H1 (cell line): ENCODE data around the gene TAPT1. TPM values are rescaled to one million over a fixed set of nuclear protein-coding genes. Genes with fewer than 3 reads are reported as not detected.

Experiments used
- polyA plus RNA-seq, 7 experiments: library from polyadenylated mRNA; depleted of rRNA in 3 of 7; stranded (reverse) in 5 of 7; unstranded in 2 of 7; fragments of >200 nt in 5 of 7; fragments of 200-250 nt in 2 of 7; gene quantifications; 1 replicate in 5 of 7; 2 replicates in 1 of 7; 4 replicates in 1 of 7; pipeline versions ENCODE4 v1.2.1 to v1.2.3, GENCODE V29; 2011 to 2013; ENCODE audit warnings: missing spikeins in 2 of 7, mixed read lengths in 2 of 7
- small RNA-seq: library from polyadenylated mRNA; stranded (forward); fragments of <200 nt; extraction: miRNeasy Mini kit (QIAGEN cat#:217004); gene quantifications from one replicate; pipeline ENCODE3, GENCODE V24; 2013; ENCODE audit not compliant: insufficient read depth
- total RNA-seq: library from RNA; stranded (reverse); fragmentation: NEBNext Ultra II Directional; extraction: Animal tissue kit (Norgen Biotek cat#: 25700); gene quantifications from 2 replicates; pipeline ENCODE4 v1.2.1, GENCODE V29; 2021

TAPT1 gene
- total and polyA plus RNA-seq, 2 of the 8 experiments (the other 6 are each of a cell fraction or from before 2014, with no cell fraction given): 4.2 to 15.3 TPM

Small RNA genes within 50 kb of the gene (small RNA-seq; reads per million reads assigned to genes)
- not detected for gene RPS21P4

Other genes starting within 250 kb of the TAPT1 start
- gene PROM1, start 142.4 kb downstream of the TAPT1 start, total RNA-seq: 59.7 and 65.4 TPM in 2 replicates
- gene PROM1, start 142.4 kb downstream of the TAPT1 start, polyA plus RNA-seq (2011; rRNA removed): 23.2 and 36.0 TPM in 2 replicates